Measurements from ENCODE around the gene SSBP3. TPM values are rescaled to one million over a fixed set of nuclear protein-coding genes. Genes with fewer than 3 reads are reported as not detected.
A peak's percentile ranks its signal among the peaks of the same experiment; 100 is the strongest.

Gene SSBP3
- total RNA-seq, 1 experiment from 2014 or later = 18.2 TPM

DNA sequence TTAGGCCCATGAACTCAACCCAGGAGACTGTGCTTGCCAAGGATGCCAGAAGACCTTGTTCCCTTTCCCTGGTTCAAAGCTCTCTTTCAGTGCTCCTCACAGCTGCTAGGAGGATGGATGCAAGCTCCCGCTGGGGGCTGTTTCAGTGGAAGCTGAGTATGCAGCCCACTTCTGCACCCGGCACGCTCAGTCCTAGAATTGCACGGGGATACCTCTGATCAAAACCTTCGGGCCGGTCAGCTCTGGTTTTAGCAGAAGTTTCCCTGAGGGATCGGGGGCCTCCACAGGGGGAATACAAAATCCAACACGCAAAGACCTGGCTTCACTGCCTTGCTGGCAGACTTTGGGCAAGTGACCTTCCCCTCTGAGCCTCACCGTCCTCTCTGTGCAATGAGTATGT is 4.2 kb upstream of the SSBP3 start:
- no peak for DNase-seq (ENCODE audit: low spot score)

DNA sequence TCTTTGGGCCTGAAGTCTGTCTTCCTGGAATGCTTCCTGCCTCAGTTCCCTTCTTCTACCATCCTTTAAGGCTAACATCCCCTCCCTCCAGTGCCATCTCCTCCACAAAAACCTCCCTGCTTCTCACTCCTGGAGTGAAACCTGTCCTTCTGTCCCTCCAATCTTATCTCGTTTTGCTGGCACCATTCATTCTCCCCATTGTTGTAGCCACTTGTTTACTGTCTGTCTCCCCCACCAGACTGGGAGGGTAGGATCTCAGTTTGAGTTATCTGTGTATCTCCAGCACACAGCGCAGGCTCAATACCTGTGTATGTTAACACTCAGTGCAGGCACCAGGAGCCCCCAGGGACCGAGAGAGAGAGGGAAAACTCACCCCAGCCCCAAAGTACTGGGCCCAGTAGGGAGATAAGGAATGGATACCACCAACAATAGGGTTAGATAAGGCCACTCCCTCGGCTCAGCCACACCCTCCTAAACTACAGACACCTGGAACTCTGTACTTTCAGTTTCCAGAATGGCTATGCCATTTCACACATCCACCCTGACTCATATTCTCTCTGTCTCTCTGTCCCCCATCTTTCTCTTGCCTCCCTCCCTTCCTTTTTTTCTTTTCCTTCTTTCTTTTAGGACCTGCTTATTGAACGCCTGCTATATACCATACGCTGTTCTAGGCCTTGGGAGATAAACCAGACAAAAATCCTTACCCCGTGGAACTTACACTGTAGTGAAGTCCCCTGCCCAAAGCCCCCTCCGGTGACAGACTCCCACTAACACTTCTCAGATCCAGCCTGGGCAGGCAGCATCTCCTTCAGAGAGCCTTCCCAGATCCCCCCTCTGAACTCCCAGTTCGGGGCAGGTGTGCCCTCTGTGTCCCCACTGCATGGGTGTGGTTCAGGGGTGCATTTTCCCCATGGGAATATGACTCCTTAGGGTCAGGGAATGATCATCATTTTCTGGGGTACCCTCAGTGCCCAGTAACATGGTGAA is 3.3 kb upstream of the SSBP3 start:
- DNase-seq (ENCODE audit: low spot score) = no peak

DNA sequence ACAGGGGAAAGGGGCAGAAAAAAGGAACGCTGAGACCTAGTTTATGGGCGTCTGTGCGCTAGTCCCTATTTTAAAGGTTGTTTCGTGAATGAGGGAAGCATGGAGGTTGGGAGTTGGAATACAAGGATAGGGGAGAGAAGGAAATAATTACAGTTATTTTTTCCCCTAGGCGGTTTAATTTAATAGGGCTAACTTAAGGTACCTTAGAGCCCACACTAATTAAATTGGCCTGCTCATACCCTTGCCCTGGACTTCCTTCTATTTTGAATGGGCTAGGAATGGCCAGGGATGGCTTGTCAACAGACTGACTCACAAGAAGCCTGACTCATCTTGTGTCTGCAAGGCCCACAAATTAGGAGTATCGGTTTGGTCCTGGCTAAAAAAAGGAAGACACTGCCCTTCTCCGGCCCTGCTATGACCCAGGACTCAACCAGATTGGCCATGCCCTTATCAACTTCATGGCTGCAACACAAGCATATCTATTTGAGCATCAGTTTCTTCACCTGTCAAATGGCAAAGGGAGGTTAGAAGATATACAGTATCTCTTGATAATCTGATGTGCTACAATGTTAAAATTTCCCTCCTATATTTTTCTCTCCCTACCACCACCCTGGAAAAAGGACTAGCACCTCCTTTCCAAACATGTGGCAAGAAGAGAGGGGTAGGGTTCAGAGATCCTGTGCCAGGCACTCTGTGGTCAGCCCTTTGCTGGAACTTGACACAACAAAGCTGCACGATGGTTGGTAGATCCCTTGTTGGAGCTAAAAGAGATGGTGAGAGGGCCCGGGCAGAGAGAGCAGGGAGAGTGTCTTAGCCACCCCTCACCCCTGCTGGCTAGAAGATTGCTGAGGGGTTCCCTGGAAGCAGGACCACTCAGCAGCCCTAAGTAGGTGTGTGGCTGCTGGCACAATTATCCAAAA is 2.2 kb upstream of the SSBP3 start:
- DNase-seq (ENCODE audit: low spot score) = peak; percentile 43

DNA sequence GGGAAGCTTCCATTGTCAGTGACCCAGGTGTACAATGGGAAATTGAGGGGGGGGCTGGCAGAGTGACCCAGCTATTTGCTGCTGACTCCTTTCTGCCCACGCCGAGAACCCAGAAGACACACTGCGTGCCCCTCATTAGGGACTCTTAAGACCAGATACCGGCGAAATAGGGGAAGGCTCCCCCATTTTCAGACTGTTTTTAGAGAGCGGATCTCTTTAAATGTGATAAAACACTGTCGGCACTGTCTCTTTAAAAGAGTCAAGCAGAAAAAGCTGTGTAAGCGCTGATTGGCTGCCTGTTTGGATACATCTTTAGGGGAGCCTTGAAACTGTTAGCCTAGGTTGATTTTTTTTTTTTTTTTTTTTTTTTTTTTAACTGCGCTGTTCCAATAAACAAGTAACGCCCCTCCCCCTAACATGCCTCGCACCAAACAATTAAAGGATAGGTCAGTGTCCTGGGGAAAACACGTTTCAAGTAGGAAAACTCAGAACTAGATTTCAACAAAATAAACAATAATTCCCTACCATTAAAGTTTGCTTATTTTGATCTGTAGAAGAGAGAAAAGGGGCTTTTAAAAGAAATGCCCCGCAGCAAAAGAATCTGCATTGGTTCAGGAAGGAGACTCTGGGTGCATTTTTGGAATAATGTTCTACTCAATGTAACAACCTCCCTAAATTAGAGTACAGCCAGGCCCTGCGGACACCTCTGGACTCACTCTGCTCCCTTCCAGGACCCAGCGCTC is 1.4 kb upstream of the SSBP3 start:
- DNase-seq (ENCODE audit: low spot score) = peak; percentile 84

DNA sequence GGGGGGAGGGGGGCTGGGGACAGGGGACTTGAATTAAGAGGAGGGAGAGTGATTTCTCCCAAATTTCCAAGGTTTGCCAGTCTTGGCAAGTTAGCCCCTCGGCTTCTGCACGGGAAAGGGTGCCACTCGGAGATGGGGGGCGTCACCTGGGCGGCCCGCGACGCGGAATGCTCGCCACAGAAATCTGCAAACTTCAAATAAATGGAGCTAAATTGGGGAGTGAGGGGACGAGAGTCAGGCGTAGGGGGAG is 885 bp upstream of the SSBP3 start:
- no peak for DNase-seq (ENCODE audit: low spot score)

DNA sequence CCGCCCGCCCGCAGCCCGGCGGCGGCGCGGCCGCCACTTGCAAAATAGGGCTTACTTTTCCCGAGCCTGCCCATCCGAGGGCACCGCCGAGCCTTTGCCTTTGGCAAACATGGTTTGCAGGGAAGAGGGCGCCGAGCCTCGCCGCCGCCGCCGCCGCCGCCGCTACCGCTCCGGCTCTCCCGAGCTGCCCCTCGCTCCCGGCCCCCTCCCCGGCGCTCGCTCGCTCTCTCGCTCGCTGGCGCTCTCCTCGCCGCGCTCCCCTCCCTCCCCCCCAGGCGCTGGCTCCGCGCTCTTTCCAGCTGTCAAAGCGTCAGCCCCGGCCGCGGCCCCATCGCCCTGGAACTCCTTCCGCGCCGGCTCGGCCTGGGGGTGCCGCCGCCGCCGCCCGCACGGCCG is 298 bp downstream of the SSBP3 start:
- no peak for DNase-seq (ENCODE audit: low spot score)

DNA sequence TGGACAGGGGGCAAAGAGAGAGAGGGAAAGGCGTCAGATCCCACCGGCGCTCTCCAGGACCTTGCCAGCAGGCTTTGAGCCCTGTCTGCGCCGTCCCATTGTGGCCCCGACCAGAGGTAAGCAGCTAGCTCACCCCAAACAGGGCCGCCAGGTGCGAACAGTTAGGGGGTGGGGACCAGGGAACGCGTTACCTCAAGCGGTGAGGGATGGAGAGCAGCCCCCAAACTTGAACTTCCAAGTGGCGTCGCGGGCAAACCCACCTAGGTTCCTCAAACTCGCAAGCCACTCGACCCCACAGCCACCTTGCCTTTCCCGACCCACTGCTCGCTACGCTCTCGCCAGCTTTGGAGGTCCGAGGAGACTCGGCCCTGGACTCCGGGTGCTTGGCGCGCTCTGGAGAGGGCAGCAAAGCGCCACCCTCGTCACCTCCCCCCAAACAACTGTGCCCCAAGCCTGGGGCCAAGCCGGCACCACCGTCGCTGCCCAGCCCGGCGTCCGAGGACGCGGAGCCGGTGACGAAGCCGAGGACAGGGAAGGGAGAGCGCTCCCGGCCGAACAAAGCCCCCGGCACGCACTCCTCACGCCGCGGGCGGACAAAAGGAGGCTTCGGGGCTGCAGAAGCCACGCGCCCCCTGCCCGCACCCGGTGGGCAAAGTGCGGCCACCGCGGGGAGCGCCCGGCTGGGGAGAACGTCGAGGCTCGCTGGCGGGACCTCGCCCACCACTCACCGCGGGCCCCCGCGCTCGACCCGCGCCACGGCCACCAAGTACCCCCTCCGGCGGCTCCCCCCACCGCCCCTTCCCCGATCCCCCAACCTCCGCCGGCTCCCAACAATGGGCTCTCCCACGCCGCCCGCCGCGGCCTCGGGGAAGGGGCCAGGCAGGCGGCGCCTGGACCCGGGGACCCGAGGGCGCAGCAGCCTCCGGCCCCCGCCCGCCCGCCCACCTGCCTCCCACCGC is 976 bp downstream of the SSBP3 start:
- peak; percentile 40 for DNase-seq (ENCODE audit: low spot score)

DNA sequence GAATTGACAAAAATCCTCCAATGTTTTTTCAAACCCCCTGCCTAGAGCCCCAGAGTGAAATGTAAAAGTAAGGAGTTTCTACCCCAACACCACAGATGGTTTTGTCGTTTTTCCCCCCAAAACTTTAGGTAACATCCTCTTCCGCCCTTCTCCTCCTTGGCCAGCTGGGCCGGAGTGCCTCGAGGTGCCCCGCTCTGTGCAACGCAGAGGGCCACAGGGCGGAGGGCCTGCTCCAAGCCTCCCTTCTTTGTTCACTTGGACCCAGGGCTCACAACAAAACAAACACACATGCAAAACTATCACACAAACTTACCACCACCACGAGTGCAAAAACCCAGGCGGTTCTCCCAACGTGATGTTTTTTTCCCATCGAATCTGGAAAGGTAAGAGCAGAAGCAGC is 1.9 kb downstream of the SSBP3 start:
- no peak for DNase-seq (ENCODE audit: low spot score)

DNA sequence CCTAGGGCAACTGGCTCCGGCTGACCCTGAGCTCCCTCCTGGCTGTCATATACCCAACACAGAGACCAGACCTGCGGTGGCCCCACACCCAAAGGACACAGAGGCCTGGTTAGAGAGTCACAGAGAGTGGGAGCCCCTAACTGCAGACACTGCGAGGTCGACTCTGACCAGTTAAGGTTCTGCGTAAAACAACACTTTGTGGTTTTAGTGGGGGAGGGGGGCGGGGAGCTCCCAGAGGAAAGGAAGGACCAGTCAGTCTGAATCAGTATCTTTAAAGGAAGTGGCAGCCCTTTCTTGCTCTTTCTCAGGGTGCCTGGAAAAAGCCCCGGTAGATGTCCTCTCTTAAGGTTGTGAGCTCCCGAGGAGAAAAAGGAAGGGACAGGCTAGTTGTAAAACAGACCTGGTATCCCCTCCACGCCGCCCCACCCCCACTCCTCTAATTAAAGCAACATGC is 2.4 kb downstream of the SSBP3 start:
- no peak for DNase-seq (ENCODE audit: low spot score)

DNA sequence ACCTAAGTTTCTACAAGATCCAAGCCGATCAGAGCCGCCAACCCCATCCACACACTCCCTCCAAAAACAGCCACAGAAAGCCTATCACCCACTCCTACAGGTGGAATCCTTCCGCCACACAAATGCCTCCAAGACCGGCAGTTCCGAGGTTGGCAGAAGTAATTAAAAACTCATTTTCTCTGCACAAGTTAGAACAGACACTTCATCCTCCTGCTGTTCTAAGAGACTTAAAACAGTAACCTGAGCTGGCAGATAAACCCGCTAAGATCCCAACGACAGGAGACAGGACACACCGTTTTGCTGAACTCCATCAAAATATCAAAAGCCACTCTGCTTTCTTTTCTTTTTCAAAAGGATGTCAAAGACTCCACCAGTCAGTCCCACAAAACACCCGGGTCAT is 2.8 kb downstream of the SSBP3 start:
- no peak for DNase-seq (ENCODE audit: low spot score)

DNA sequence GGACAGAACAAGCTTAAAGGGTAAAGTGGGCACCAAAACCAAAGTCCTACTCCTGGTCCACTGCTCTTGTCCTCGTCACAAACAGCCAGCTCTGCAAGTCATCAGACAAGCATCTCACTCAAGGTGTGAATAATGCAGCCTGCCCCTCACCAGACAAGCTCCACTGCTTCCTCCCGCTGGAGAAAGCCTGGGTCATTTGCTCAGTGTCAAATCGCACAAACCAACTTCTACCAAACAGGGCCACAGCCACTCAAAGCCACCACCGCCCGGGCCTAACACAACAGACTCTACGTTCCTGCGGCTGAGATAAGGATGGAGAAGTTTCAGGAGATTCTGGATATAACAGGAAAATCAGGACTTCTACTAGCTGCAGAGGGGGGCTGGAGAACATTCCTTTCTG is 3.3 kb downstream of the SSBP3 start:
- DNase-seq (ENCODE audit: low spot score) = no peak

DNA sequence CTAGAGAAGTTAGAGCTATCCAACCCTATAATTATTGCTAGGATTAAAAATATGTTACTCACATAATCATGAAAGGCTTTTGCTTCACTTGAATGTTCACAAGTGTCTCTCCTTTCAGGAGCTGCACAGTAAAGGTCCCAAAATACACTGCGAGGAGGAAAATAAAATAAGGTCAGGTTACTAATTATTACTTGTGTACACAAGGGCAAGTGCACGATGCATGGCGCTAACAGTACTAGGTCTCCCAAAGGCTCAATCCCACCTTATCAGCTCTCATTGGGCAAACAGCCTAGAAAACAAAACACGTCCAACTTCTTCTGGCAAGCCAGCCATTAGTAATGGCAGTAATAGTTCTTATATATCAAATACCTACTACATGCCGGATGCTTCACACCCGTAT is 4.4 kb downstream of the SSBP3 start:
- no peak for DNase-seq (ENCODE audit: low spot score)

DNA sequence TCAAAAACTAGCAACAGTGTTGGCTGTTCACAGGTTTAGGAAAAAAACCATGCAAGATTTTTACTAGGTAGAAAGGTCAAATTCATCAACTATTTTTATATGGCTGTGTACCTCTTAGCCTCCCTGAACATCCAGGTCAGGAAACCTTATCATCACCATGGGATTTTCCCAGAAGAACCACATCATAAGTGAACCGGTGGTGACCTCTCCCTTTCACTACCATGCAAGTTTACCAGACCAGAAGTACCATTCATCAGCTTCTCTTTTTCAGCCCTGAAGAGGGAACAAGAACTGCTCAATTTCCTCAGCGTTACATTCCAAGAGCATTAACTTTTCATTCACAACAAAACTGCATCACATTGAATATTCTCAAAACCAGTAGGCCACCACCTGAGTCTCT is 5.9 kb downstream of the SSBP3 start:
- DNase-seq (ENCODE audit: low spot score) = no peak

DNA sequence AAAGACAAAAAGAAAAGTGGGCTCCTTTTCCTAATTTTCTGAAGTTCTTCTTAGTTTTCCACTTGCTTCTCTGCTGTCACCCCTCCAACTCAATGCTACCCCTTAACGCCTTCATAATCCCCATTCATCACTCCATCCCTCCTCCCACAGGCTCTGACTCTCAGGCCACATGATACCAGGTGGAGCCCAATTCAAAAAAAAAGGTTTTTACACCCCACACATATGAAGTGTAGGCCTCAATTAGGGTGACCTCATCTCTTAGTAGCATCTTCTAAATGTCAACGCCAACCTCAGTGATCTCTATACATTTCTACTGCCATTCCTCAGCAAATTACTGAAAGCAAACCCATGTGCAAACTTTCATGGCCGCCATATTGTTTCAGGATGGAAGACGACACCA is 6.4 kb downstream of the SSBP3 start:
- DNase-seq (ENCODE audit: low spot score) = no peak

DNA sequence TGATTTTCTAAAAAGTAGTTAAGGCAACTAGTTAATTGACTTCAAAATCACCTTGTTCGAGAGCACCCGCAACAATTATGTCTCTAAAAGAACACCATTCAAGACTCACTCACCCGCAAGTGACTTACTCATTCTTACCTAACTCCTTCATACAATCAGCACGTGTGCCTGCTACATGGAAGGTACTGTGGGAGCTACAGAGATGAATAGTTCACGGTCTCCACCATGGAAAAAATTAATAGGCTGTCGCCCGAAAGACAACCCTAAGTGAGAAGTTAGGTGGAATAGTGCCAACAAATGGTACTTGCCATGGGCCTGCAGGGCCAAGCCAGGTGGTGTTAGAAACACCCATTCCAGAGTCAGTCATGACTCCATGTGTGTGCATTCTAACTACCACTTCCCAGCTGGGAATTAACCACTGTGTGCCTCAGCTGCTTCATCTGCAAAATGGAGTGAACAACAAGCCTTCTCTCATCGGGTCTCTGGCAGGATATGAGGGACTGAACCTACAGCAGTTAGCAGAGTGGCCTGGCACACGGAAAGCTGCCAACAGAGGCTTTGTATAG is 7.1 kb downstream of the SSBP3 start:
- no peak for DNase-seq (ENCODE audit: low spot score)

DNA sequence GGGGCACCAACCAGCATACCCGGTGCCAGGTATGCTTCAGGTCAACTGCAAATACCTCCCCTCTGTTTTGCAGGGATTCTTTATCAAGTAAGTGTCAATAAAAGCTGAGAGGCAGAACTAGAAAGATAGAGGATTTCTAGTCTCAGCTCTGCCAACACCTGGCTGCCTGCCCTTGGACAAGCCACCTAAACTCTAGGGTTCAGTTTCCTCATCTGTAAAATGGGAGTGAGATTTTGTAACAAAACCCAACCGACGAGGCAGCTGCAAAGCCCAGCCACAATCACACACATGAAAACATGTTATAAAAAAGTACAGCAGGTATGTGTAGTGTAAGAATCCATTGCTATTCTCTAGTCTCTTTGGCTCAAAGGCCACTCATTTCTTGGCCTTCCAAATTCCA is 8.2 kb downstream of the SSBP3 start:
- no peak for DNase-seq (ENCODE audit: low spot score)

DNA sequence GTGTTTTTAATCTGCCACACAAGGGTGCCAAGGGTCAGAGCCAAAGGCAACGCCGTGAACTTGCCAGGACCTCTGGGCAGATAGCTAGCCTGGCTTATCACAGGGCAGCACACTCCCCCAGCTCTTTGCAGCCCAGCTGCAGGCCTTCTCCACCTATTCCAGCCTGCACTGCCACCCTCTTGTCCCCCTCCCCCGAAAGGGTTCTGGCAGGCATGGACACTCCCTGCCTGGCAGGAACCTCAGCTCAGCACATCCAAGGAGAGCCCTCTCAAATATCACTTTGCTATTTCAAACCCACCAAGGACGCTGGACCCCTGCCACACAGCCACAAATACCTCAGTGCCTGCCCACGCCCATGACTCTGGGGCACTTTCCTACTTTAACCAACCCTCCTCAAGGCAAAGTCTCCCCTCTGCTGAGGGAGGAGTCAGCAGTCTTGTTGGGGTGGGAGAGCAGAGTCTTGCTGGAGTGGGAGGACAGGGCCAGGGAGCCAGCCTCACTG is 9.1 kb downstream of the SSBP3 start:
- DNase-seq (ENCODE audit: low spot score) = no peak

DNA sequence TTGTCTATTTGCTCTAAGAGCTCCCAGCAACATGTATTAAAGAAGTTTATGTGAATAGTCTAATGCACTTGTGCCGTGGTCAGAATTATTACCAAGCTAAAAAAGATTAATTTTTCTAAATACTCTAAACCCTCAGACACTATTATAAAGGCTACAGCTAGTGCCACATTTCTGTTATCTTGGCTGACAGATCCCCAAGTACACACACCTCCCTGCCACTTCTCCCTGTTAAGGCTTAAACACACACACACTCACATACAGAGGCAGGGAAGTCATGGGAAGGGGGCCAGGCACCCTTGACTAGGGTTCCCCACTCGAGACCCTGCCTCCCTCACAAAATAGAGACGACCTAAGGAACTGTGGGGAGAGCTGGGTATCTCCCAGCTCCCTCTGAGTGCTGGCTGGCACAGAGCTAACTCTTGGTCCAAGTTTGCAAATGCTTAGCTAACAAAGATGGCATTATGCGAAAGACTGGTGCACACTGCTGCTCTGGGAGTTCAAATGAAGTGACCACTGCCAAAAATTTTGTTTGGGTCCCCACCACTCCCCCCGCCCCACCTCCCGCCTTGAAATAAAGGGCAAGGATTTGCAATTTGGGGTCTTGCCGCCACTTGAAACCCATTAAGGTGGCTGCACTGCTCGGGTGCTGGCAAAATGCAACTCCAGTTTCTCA is 9.8 kb downstream of the SSBP3 start:
- no peak for DNase-seq (ENCODE audit: low spot score)

DNA sequence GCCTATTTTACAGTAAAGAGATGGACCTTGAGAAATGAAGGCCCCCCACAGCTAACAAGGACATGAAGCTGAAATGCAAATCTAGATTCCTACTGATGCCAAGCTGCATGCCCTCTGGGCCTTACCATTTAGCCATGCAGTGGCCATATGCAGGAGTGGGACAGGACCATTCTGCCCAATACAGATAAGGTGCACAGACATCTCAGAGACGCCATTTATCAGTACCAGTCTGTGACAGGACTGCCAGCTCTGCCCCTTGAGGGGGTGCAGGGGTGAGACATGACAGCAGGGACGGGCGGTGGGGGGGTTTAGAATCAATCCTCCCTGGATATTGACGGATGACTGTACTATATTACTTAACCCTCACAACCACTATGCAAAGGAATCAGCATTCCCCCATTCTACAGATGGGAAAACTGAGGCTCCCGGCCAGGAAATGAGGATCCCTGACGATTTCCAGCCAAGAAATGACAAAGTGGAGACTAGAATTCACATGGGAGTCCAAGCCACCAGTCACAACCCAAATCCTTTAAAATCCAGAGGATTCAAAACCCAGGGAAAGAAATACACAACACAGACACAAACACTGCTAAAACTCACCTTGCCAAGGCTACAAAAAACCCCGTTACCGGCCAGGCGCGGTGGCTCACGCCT is 10.8 kb downstream of the SSBP3 start:
- DNase-seq (ENCODE audit: low spot score) = no peak

All from HT-29 (cell line).